Motor neuron (in vitro differentiated cells): Measurements from ENCODE around the gene FBXO7. TPM values are rescaled to one million over a fixed set of nuclear protein-coding genes. Genes with fewer than 3 reads are reported as not detected.

Source experiments
- ATAC-seq, 8 experiments: fragments of 200-7000 bp; cut with Tn5 transposase; replicated peaks in 6 of 8; 2 replicates each; pipeline ENCODE4 v1.8.0; 2021; ENCODE audit warnings: mild to moderate bottlenecking in 8 of 8, moderate library complexity in 8 of 8
- H3K27ac ChIP-seq, 2 donors: fragments of 250-450 bp; sonication (Bioruptor Pico); 2 replicates each; pipeline ENCODE4 v1.9.0; 2021; ENCODE audit warnings: antibody characterized with exemption in 2 of 2, mild to moderate bottlenecking in 2 of 2, moderate library complexity in 1 of 2
- H3K4me1 ChIP-seq, 2 donors: fragments of 250-450 bp; sonication (Bioruptor Pico); replicated peaks in 1 of 2; 2 replicates each; pipeline ENCODE4 v1.6.1; 2021; ENCODE audit warnings: antibody characterized with exemption in 2 of 2, mild to moderate bottlenecking in 2 of 2, moderate library complexity in 1 of 2
- H3K4me3 ChIP-seq, 5 donors: fragments of 250-450 bp; sonication (Bioruptor Pico); 2 replicates each; pipeline ENCODE4 v1.9.0; 2021; ENCODE audit warnings: antibody characterized with exemption in 5 of 5, mild to moderate bottlenecking in 5 of 5, moderate library complexity in 4 of 5
- WGBS, 10 experiments: fragments of 450-650 bp; shearing (Covaris generic); methylation state at CpG; one replicate each; pipeline ENCODE4 v1.0.0; 2022; 5-methylcytosine and 5-hydroxymethylcytosine counted together
- in situ Hi-C, 9 experiments: fragments of 400-800 bp; cut with MboI; loops; one replicate each; pipeline ENCODE4 v1.15.0; 2021; ENCODE audit warnings: low sequenced_read_pairs in 9 of 9, low pct_unique_long_range_greater_than_20kb in 2 of 9; ENCODE audit not compliant: unreplicated experiment in 9 of 9
- total RNA-seq, 8 experiments: library from RNA; unstranded; fragments of 300-600 nt; gene quantifications; 2 replicates each; pipeline versions ENCODE4 v1.2.3 to v1.2.4, GENCODE V29; 2022

FBXO7 gene
- total RNA-seq, 8 experiments from 2014 or later: 39.8 to 100 (median 60.2) TPM

DNA sequence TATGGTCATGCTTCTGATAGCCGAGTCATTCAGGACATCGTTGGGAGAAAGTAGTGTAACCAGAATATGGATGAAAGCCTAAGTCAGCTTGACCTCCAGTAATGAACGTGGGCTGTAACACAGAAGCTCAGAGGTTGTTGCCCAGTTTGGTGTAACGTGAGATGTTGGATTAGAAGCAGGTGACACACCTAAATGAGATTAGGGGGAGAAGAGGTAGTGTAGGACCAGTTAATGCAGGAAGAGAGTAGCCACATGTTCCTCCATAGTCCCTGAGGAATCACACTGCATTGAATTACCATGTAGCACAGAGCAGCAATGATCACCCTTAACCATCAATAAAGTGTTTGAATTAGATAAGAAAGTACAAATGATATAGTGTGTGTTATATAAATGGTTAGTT, 20.4 kb downstream of the FBXO7 start:
- in situ Hi-C loops: no loop called here
- H3K4me3 ChIP-seq: no peak overlapping the region
- ATAC-seq: no peak
- H3K27ac ChIP-seq: no peak overlapping the region
- 80 to 100% (median 100%) methylated on average over 1 to 4 of the region's 4 CpGs for WGBS, 10 experiments
- no peaks in the 10 kb centered on the region for H3K4me1 ChIP-seq

DNA sequence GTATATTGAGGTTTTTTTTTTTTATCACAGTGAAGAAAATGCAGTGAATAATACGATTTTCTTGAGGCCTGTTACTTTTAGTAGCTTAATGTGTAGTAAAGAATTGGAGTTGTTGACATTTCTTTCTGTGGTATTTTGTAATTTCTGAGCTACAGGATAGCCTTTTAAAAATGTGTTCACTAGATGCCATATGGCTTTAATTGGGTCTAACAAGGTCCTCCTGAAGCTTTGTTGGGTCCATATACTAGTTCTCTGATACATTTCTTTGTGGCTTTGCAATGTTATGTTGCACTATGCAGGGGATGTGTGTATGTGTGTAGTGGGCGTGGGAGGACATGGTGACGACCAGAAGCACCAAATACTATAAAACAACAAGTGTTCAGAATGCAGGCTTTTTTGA, 25.1 kb downstream of the FBXO7 start:
- no peak for ATAC-seq
- in situ Hi-C loops: no loop called here
- H3K4me1 ChIP-seq: peaks cover 0 to 8% of the 10 kb centered on the region in 2 donors
- H3K4me3 ChIP-seq: no peak overlapping the region
- WGBS, 10 experiments: 37 to 100% (median 80%) methylated on average over 1 to 3 of the region's 3 CpGs; no CpG with 5 or more reads in 3 of the 10 experiments
- no peak overlapping the region for H3K27ac ChIP-seq

DNA sequence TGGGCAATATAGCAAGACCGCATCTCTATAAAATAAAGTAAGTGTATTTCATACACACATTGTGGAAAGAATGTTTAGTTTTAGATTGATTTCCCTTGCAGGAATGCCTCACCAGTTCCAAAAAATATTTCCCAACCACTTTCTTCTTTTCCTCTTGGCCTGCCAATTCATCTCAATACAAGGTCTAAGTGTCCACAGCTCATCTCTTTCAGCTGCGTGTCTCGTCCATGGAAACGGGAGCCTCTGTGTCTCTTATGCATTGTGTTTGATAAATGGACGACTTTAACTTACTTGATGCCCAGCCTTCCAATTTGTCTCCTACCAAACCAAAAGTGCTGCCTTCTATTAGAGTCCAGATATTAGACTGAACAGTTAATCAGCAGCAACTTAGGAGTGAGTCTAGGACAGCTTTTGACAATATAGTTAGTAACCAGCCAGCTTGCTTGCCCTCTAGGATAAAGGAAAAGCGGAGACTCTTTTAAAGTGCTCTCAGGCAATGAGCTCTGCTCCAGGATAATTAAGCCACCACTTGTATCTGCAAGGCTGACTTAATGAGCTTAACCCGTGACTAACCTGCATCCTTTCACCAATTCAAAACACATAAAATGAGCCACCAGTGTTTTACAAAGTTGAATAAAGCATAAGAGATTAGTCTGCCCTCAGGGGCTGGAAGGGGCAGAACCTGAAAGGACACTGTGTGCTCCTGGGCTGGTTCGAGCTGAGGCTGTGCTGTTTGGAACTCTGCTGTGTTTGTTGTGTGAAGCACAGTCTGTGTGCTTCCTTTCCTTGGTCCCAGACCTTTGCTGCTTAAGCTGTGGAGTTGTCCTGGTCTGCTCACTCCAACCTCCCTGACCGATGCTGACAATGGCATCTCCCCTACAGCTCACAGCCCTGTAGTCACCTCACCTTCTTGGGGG, 27.5 kb downstream of the FBXO7 start:
- 26 to 87% (median 55%) methylated on average over 2 to 8 of the region's 9 CpGs; no CpG with 5 or more reads in 2 of the 10 experiments for WGBS, 10 experiments
- Histone ChIP-seq H3K4me1 (peaks cover 0 to 8% of the 10 kb centered on the region in 2 donors), H3K4me3 (no peak overlapping the region), H3K27ac (no peak overlapping the region)
- in situ Hi-C loops: no loop called here
- ATAC-seq: peak; percentile 26 to 96 (median 54)

DNA sequence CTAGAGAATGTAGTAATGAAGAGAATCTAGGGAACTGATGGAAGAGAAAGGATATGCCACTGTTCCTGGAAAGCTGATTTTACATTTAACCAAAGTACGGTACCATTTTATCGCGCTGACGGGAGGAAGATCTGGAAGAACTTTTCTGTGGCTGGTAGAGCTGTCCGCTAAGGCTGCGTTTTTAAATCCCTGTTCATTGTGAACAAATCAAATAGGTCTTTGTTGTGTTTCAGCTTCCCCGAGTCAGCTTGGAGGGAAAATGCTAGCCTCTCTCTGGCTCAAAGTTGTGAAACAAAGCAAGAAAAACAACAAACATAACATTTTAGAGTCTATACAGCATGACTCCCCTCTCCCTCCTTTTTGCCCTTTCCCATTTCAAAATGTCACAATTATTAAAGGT, 34.4 kb downstream of the FBXO7 start:
- ATAC-seq: no peak
- Histone ChIP-seq H3K4me1 (no peaks in the 10 kb centered on the region), H3K27ac (no peak overlapping the region), H3K4me3 (no peak overlapping the region)
- 67 to 100% (median 88%) methylated on average over 1 to 7 of the region's 7 CpGs for WGBS, 10 experiments
- in situ Hi-C loops: no loop called here

DNA sequence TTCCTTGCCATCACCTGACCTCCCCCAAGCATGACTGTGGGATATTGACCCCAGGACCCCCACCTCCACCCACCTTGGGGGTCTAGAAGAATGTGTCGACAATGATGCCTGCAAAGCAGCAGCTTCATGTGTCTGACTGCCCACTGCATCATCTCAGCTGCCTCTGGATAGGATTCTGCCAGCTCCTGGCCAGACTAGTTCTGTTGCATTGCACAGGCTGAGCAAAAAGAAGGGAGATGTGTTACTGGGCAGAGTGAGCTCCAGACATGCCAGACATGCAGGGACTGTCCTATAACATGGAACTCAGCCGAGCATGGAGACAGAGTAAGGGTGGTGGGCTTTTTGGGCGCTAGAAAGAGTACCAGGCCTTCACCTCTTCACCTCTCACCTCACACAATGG, 36.7 kb downstream of the FBXO7 start:
- no peak overlapping the region for H3K4me3 ChIP-seq
- in situ Hi-C loops: no loop called here
- no peak for ATAC-seq
- 0 to 100% (median 60%) methylated on average over 1 to 2 of the region's 3 CpGs; no CpG with 5 or more reads in 3 of the 10 experiments for WGBS, 10 experiments
- no peak overlapping the region for H3K27ac ChIP-seq
- no peaks in the 10 kb centered on the region for H3K4me1 ChIP-seq

DNA sequence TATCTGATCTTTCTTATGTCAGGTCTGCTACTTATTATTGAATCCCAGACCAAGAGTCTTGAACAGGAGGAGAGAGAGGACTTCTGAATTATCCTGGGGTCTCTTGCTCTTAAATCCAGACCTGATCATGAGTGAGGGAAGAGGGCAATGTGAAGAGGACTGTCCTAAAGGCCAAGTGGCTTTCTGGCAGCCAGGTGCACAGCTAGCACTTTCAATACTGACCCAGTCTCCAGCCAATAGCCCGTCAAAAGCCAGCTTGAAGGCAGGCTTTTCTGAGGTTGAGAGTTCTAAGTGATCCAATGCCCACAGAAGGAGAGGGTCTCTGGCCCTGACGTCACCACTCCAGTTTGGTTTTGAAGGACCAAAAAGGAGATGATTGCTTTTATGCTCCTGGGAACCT, 37.2 kb downstream of the FBXO7 start:
- Histone ChIP-seq H3K4me1 (no peaks in the 10 kb centered on the region), H3K4me3 (no peak overlapping the region), H3K27ac (no peak overlapping the region)
- no peak for ATAC-seq
- in situ Hi-C loops: no loop called here
- 20 to 100% (median 75%) methylated on average over 1 of the region's 2 CpGs; no CpG with 5 or more reads in 5 of the 10 experiments for WGBS, 10 experiments

DNA sequence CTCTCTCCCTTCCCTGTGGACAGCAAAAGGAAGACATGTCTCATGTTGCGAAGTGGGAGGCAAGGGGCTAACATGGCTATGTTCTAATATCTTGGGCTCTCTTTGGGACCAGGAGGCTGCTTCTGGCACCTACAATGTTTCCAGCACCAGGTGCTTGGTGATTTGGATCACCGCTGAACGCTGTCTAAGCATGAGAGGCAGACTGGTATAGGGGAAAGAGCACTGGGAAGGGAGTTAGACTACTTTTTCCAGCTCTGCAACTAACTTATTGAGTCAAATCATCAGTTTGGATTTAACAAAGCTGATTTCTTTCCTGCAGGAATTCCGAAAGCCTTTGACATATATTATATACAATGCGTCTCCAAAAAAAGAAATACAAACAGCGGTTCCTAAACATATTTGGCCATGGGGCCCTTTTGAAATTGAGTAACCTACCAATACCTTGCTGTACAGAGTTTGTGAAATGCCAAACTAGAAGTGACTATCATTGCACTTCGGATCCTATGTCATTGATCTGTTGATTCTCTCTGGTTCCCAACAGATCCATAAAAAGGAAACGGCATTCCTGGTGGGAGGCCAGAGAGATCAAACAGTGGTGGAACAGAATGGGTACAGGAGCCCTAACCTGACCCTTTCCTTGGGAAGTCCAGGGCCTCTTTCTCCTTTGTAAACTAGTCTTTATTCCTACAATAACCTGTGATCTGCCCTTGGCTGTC, 37.8 kb downstream of the FBXO7 start:
- in situ Hi-C loops: no loop called here
- Histone ChIP-seq H3K4me3 (no peak overlapping the region), H3K27ac (no peak overlapping the region), H3K4me1 (no peaks in the 10 kb centered on the region)
- ATAC-seq: no peak
- whole genome bisulfite sequencing, 10 experiments: 47 to 100% (median 96%) methylated on average over 2 to 7 of the region's 8 CpGs; no CpG with 5 or more reads in 2 of the 10 experiments

DNA sequence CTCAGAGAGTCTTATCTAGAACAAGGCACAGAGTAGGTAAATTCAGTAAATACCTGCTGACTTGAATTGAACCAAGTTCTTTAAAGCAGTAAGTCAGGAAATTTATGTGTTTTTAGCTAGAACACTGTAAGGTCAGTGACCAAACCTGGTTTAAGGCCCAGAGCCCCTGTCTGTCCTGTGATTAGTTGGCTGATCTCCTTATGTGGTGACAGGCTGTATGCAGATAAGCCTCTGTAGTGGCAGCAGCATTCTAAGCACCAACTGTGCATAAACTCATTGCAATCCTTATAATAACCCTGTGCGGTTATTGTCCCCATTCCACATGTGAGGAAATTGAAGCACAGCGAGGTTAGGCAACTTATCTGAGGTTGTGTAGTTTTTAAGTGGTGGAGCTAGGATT, 40.5 kb downstream of the FBXO7 start:
- Histone ChIP-seq H3K27ac (no peak overlapping the region), H3K4me1 (no peaks in the 10 kb centered on the region), H3K4me3 (no peak overlapping the region)
- 43 to 100% (median 100%) methylated on average over 1 to 2 of the region's 2 CpGs; no CpG with 5 or more reads in 3 of the 10 experiments for WGBS, 10 experiments
- no peak for ATAC-seq
- in situ Hi-C loops: no loop called here

DNA sequence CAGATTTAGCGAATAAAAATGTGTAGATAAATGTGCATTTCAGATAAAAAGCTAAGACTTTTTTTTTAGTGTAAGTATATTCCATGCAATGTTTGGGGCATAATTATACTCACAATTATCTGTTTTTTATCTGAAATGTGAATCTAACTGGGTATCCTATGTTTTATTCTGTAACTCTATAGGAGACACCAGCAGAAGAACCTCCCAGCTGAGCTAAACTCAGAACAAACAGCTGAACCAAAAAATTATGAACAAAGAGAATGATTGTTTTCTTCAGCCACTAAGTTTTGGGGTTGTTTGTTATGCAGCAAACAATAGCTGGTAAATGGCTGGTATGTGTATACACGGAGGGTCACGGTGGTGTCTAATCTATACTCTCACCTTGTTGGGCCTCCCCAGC, 42.9 kb downstream of the FBXO7 start:
- WGBS, 10 experiments: 60 to 100% (median 93%) methylated on average over 1 to 3 of the region's 3 CpGs; no CpG with 5 or more reads in 3 of the 10 experiments

DNA sequence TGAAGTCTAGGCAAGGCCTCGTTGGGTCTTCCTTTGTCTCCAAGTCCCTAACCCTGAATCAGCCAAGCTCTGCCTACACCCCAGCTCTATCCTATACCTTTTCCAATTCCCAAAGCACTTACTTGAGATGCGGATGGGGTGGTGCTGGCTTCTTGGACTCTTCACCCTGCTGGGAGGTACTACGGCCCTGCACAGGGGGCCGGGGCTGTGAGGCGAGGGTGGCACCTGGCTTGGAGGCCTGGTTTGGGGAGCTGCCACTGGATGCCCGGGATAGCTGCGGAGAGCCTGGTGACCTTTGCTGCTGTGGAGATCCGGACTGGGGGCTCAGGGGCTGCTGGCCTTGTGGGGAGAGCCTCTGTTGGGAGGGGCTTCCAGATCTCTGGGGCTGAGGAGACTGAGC, 43.3 kb downstream of the FBXO7 start:
- no peaks in the 10 kb centered on the region for H3K4me1 ChIP-seq
- H3K27ac ChIP-seq: no peak overlapping the region
- in situ Hi-C loops: no loop called here
- H3K4me3 ChIP-seq: no peak overlapping the region
- 80 to 100% (median 91%) methylated on average over 1 to 4 of the region's 8 CpGs; no CpG with 5 or more reads in 6 of the 10 experiments for WGBS, 10 experiments
- ATAC-seq: no peak

More for the DNA sequence above, 42.9 kb downstream of the FBXO7 start:
- Histone ChIP-seq H3K27ac (no peak overlapping the region), H3K4me3 (no peak overlapping the region), H3K4me1 (no peaks in the 10 kb centered on the region)
- in situ Hi-C loops: no loop called here
- no peak for ATAC-seq

DNA sequence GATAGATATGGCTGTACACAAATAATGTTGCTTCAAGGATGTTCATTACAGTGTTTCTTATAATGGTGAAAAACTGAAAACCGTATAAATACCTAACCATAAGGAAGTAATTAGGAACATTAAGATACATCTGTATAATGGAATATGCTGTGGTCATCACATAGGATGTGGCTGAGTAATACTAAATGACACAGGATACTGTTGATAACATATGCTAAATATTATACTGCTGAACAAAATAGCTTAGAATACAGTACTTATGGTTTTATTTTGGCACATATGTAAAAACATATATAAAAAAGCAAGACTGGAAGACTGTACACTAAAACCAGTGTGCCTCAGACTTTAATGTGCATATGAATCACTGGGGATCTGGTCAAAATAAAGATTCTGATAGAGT, 43.8 kb downstream of the FBXO7 start:
- 20 to 100% (median 89%) methylated on average over 1 of the region's 1 CpG; no CpG with 5 or more reads in 2 of the 10 experiments for WGBS, 10 experiments
- no peak overlapping the region for H3K4me3 ChIP-seq
- in situ Hi-C loops: no loop called here
- ATAC-seq: no peak
- H3K4me1 ChIP-seq: no peaks in the 10 kb centered on the region
- H3K27ac ChIP-seq: no peak overlapping the region

DNA sequence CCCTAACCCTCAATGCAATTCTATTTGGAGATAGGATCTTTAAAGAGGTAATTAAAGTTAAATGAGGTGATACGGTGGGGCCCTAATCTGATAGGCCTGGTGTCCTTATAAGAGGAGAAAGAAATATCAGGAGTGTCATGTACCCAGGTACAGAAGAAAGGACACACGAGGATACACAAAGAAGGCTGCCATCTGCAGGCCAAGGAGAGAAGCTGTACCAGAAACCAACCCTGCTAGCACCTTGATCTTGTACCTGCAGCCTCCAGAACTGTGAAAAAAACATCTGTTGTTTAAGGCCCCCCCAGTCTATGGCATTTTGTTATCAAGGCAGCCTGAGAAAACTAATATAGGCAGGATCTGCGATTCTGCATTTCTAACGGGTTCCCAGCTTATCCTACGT, 44.2 kb downstream of the FBXO7 start:
- Histone ChIP-seq H3K4me3 (no peak overlapping the region), H3K4me1 (no peaks in the 10 kb centered on the region), H3K27ac (no peak overlapping the region)
- ATAC-seq: no peak
- in situ Hi-C loops: no loop called here
- 33 to 100% (median 97%) methylated on average over 1 to 4 of the region's 5 CpGs for WGBS, 10 experiments

DNA sequence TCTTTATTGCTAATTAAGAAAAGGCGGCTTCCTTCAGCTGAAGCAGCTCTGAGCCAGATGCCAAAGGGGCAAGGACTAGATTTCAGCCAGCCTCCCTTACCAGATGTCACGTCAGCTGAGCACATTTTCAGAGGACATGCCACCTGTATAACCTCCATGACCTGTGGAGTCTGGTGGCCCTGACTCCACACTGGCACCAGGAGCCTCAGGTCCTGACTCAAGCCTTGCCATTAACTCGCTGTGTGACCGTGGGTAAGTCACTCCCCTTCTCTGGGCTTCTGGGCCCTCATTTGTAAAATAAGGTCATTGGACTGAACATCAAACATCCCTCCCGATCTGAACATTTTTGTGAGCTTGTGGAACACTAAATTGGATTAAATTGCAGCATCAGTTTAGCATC, 46.0 kb downstream of the FBXO7 start:
- no peak overlapping the region for H3K4me3 ChIP-seq
- no peak for ATAC-seq
- no peaks in the 10 kb centered on the region for H3K4me1 ChIP-seq
- in situ Hi-C loops: loop anchor here in 2 of 9 experiments (10.0 kb wide), 3 partner anchors 274 to 474 kb away; no protein-coding TSS in a partner anchor
- 60 to 100% (median 92%) methylated on average over 1 to 5 of the region's 5 CpGs; no CpG with 5 or more reads in 2 of the 10 experiments for WGBS, 10 experiments
- no peak overlapping the region for H3K27ac ChIP-seq
